H7 (cell line): ENCODE results near the gene IL11. TPM values are rescaled to one million over a fixed set of nuclear protein-coding genes. Genes with fewer than 3 reads are reported as not detected.

Source experiments
- DNase-seq: peaks from one replicate; pipeline ENCODE4 v3.0.0; 2012
- H3K27me3 ChIP-seq: 2 replicates; pipeline ENCODE4 v1.6.0; 2011; ENCODE audit warnings: mild to moderate bottlenecking, low read length; ENCODE audit not compliant: control insufficient read depth, insufficient read depth
- H3K36me3 ChIP-seq: replicated peaks from 2 replicates; pipeline ENCODE4 v1.5.1; 2011; ENCODE audit warnings: low read length; ENCODE audit not compliant: control insufficient read depth, insufficient read depth
- H3K4me3 ChIP-seq: 2 replicates; pipeline ENCODE4 v1.5.1; 2011; ENCODE audit warnings: low read depth, mild to moderate bottlenecking, control low read depth, low read length, moderate library complexity; ENCODE audit not compliant: insufficient read depth
- total RNA-seq: library from RNA; depleted of rRNA; stranded (reverse); fragments of >200 nt; shearing (Covaris generic); gene quantifications from 2 replicates; pipeline ENCODE4 v1.2.3, GENCODE V29; 2014; rRNA removed

The IL11 gene
- total RNA-seq, 1 experiment from 2014 or later: 0.59 TPM

DNA sequence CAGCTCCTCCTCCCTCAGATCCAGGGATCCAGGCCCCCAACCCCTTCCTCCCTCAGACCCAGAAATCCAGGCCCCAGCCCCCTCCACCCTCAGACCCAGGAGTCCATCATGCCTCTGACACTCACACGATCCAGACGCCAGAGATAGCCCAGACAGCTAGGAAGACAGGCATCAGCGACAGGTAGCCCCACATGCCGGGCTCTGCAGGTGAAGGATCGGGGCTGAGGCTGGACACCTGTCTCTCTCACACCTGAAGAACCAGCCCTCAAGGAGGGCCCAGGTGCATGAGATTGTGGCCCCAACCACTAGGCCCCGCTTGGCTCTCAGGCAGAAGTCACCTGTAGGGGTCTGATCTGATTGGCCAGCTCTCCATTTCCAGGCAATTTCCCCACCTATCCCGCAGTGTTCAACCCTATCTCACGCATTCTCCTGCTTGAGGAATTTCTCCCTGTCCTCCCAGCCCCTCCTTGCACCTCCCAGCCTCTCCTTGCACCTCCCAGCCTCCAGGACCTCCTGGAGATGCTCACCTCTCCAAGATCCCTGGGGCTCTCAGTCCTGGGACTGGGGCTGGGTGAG lies 49.3 kb downstream of the IL11 start:
- DNase-seq: peak; percentile 57
- H3K27me3 ChIP-seq: no peaks in the 10 kb centered on the region

DNA sequence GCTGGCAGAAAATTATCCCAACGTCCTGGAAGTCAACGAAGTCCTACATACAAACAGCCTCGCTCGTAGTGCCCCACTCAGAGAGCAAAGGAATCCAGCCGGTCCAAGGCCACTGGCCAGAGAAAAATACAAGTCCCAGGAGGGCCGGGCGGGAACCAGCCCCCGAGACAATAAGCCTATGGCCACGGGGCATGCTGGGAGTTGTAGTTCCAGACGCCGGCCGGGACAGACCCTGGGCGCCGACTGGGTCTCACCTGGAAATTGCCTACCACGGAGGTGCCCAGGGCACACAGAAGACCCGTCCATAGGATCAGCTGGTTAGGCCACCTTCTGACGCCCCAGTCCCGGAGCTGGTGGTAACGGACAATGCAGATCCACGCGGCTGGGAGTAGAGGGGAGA lies 50.5 kb downstream of the IL11 start:
- peak; percentile 96 for DNase-seq
- Histone ChIP-seq H3K27me3 (no peaks in the 10 kb centered on the region), H3K4me3 (peak overlapping the region; percentile 37), H3K36me3 (no peaks in the 10 kb centered on the region)

More for the DNA sequence above, 49.3 kb downstream of the IL11 start:
- H3K4me3 ChIP-seq: no peak overlapping the region
- H3K36me3 ChIP-seq: no peaks in the 10 kb centered on the region

DNA sequence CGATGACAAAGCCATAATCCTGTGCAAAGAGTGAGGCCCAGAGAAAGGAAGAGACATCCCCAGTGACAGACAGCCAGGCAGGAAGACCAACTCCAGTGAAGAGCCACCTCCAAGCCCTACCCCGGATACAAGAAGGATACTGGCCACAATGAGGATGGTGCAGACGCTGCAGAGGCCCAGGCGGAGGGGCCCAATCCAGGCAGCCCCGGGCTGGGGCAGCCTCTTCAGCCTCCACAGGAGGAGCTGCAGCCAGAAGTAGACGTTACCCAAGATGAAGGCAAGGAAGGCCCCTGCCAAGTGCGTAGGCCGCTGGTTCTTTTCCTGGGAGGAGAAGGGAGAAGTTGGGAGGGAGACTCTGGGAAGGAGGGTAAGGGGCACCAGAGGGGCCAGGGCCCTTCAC lies 53.6 kb downstream of the IL11 start:
- peak; percentile 65 for DNase-seq
- Histone ChIP-seq H3K36me3 (no peaks in the 10 kb centered on the region), H3K4me3 (no peak overlapping the region), H3K27me3 (no peaks in the 10 kb centered on the region)

DNA sequence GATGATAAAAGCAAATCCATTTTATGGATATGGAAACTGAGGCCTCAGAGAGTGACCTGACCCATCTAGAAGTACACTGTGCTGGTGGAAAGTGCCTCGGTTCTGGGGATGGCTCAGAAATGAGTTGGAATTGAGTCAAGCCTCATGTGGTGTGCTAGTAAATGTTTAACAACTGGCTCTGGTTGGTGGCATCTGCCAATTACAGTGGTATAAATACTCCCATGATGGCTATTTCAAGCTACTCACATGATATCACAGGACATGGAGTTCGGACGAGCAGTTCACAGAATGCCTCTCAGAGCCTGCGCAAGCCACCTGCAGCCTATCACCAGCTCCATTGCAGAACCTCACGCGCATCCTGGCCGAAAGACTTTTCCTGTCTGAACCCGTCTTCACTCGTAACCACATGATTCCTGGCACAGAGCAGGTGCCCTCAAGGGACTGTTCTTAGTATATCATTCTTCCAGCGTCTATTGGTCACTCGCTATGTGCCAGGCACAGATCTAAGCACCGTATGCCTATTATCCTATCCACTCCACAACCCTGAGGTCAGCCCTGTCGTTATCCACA lies 54.2 kb downstream of the IL11 start:
- Histone ChIP-seq H3K4me3 (no peak overlapping the region), H3K27me3 (no peaks in the 10 kb centered on the region), H3K36me3 (no peaks in the 10 kb centered on the region)
- DNase-seq: no peak

- H3K36me3 ChIP-seq: peaks cover 3% of the 10 kb centered on the region; the same call in 1 of the 2 replicates
- no peaks in the 10 kb centered on the region for H3K27me3 ChIP-seq
- DNase-seq: peak; percentile 35
- H3K4me3 ChIP-seq: no peak overlapping the region
Measured at GRCh38 chr19:55314396-55314795, 55.9 kb downstream of the IL11 start.

Other genes with a start within 250 kb of the IL11 start
- 33.8 and 44.8 TPM in 2 replicates for gene TNNT1, start 221.3 kb downstream of the IL11 start, total RNA-seq
- 6.5 and 11.6 TPM in 2 replicates for gene TNNI3, start 212.7 kb downstream of the IL11 start, total RNA-seq
- 0.15 and 2.2 TPM in 2 replicates for gene DNAAF3, start 203.8 kb downstream of the IL11 start, total RNA-seq
- gene SYT5, start 190.2 kb downstream of the IL11 start, total RNA-seq: 0.26 and 0.31 TPM in 2 replicates
- gene PTPRH, start 161.0 kb downstream of the IL11 start, total RNA-seq: 0.41 and 2.3 TPM in 2 replicates
- gene TMEM86B, start 141.7 kb downstream of the IL11 start, total RNA-seq: 1.2 and 1.7 TPM in 2 replicates
- 51.7 and 53.1 TPM in 2 replicates for gene PPP6R1, start 111.4 kb downstream of the IL11 start, total RNA-seq
- gene HSPBP1, start 90.4 kb downstream of the IL11 start, total RNA-seq: 54.4 and 92.3 TPM in 2 replicates
- 20.3 and 31.3 TPM in 2 replicates for gene BRSK1, start 86.5 kb downstream of the IL11 start, total RNA-seq
- 0.24 TPM in 1 of 2 replicates, not detected in the other for gene TMEM150B, start 45.1 kb downstream of the IL11 start, total RNA-seq
- gene KMT5C, start 30.6 kb downstream of the IL11 start, total RNA-seq: 36.1 and 58.9 TPM in 2 replicates
- gene COX6B2, start 15.7 kb downstream of the IL11 start, total RNA-seq: 0.17 and 0.30 TPM in 2 replicates
- gene GARIN5B, start 7.2 kb downstream of the IL11 start, total RNA-seq: not detected in 2 replicates
- gene TMEM190, start 6.4 kb upstream of the IL11 start, total RNA-seq: not detected in 2 replicates
- 1.0 TPM in 1 of 2 replicates, not detected in the other for gene TMEM238, start 13.8 kb upstream of the IL11 start, total RNA-seq
- gene RPL28, start 15.5 kb upstream of the IL11 start, total RNA-seq: 458 and 505 TPM in 2 replicates
- 369 and 380 TPM in 2 replicates for gene UBE2S, start 37.3 kb upstream of the IL11 start, total RNA-seq
- gene SHISA7, start 72.8 kb upstream of the IL11 start, total RNA-seq: 0.04 and 0.07 TPM in 2 replicates
- 178 and 185 TPM in 2 replicates for gene ISOC2, start 91.2 kb upstream of the IL11 start, total RNA-seq
- gene C19orf85, start 94.3 kb upstream of the IL11 start, total RNA-seq: 1.6 and 3.7 TPM in 2 replicates
- 5.8 and 8.1 TPM in 2 replicates for gene ZNF628, start 106.2 kb upstream of the IL11 start, total RNA-seq
- 56.0 and 71.2 TPM in 2 replicates for gene NAT14, start 114.7 kb upstream of the IL11 start, total RNA-seq
- gene SSC5D, start 118.0 kb upstream of the IL11 start, total RNA-seq: 0.48 and 0.87 TPM in 2 replicates
- gene SBK2, start 166.7 kb upstream of the IL11 start, total RNA-seq: 4.0 and 4.6 TPM in 2 replicates
- 0.17 and 2.4 TPM in 2 replicates for gene SBK3, start 175.1 kb upstream of the IL11 start, total RNA-seq
- gene ZNF579, start 210.4 kb upstream of the IL11 start, total RNA-seq: 17.2 and 20.5 TPM in 2 replicates
- 4.3 and 4.7 TPM in 2 replicates for gene FIZ1, start 229.1 kb upstream of the IL11 start, total RNA-seq
- 11.2 and 13.6 TPM in 2 replicates for gene ZNF524, start 229.8 kb upstream of the IL11 start, total RNA-seq
- 3.5 and 4.9 TPM in 2 replicates for gene ZNF865, start 235.2 kb upstream of the IL11 start, total RNA-seq